GM15510 (cell line): ENCODE data around the gene FANCG.
A peak's percentile ranks its signal among the peaks of the same experiment; 100 is the strongest.

Experiments
- POLR2A ChIP-seq: IDR thresholded peaks from 3 replicates; pipeline ENCODE4 v1.6.1; 2011; ENCODE audit warnings: borderline replicate concordance; ENCODE audit not compliant: insufficient read length; ENCODE audit errors: extremely low read depth

FANCG gene

DNA sequence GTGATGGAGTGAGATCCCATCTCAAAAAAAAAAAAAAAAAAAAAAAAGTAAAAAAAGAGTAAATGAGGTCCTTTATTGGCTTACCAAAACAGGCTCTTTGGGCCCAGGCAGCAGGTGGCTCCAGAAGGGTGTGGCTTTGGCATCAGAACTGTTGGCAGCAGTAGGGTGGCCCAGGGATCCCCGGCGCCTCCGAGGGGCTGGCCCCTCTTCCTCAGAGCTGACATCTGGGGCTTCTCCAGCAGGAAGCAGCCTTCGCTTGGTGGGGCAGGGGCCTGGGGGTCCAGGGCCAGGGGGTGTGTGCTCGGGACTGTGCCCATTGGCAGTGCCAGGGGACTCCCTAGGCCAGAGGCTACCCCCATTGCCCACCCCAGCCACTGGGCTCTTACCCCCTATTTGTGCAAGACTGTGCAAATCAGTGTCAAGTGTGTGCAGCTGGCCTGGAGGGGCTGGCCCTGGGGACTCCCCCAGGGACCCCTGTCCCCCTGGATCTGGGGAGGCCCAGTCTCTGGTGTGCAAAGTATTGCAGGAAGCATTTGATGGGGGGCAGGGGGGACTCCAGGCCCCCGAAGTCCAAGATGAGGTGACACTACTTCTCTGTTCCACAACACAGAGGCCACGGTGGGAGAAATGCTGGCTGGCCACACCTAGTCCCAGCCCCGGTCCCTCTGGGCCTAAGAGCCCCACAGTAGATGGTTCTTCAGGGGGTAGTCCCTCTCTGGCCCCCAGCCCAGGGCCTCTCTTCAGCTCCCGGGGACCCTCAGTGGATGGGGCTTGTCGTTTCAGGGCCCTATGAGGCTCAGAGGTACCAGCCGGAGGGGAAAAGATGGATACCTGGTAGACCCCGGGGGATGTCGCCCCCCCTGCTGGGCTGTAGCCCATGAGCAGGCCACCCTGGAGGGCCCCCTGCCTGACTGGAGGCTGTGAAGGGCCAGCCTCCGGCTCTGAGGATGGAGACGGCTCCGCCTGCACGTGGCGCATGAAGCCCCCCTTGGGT, 27.9 kb upstream of the FANCG start:
- no peak for TF ChIP-seq POLR2A

DNA sequence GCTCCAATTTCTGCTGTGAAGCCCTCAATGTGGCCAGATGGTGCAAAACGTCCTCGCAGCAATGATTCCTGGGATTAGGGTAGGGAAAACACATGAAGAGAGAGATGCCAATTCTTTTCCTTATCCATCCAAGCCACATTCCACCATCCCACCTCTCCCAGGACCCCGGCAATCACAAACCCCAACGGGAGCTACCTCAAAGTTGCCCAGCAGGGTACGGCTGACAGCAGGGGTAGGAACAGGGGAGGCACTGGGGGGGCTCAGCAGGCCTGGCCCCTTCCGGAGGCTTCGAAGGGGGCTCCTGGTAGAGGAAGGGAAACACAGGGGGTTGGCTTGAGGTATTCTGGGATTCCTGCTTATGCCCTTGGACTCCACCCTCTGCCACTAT, 26.6 kb upstream of the FANCG start:
- no peak for TF ChIP-seq POLR2A

DNA sequence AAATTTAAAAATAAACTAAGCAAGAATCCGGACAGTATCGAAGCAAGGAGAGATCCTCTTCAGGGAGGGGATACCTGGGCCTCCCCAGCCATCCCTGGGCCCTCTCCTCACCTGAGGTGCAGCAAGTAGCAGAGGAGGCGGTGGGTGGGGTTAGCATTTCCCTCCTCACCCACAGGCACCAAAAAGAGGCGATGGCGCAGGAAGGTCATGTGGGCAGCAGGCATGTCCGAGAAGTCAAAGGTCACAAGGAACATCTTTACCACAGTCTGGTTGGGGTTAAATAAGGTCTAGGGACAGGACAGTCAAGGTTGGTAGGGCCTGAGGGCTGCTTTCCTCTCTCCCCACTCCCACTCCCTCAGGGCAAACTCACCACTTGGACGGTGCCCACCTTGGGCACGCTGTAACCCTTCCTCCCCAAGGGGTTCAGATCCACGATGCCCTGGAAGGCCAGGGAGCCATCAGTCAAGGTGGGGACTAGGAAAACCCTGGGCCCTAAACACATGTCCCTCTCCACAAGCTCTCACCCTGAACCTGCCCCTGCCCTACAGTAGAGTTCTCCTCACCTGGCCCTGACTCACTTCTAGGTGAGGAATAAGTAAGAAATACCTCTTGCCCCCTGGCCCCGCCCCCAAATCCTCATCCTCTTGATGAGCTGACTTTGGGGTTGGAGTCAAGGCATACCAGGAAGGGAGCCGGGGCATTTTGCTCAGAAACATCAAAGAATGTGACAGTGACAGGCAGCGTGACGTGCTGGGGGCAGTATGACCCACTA, 26.0 kb upstream of the FANCG start:
- TF ChIP-seq POLR2A: no peak

DNA sequence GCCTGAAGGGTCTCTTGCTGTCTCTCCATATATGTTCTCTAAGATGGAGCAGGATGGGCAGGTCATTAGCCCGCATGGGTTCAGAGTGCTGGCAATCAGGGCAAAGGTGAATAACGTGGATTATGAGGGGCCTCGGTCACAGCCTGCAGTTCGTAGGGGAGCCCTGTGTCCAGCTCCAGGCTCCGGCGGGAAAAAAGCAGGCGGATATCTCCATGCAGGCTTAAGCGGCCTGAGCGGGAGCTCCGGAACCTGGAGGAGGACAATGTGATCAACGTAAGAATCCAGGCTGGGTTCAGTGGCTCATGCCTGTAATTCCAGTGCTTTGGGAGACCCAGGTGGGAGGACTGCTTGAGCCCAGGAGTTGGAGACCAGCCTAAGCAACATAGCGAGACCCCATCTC, 25.4 kb upstream of the FANCG start:
- no peak for TF ChIP-seq POLR2A

DNA sequence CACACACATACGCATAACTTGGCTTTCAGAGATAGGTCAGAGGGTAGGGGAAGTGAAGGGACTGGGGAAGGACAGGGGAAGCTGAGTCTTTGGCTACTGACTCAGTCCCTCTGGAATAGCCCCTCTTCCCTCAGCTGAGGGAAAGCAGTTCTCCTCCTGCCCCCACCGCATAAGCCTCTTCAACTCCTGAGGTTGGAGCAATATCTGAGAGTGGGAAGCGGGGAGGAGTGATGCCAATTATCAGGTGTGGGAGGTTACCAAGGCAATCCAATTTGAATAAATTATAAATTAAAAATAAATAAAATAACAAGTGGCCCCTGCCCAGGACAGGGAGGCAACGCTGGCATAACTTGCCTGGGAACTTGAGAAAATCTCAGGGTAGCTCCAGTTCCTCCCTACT, 24.8 kb upstream of the FANCG start:
- no peak for TF ChIP-seq POLR2A

DNA sequence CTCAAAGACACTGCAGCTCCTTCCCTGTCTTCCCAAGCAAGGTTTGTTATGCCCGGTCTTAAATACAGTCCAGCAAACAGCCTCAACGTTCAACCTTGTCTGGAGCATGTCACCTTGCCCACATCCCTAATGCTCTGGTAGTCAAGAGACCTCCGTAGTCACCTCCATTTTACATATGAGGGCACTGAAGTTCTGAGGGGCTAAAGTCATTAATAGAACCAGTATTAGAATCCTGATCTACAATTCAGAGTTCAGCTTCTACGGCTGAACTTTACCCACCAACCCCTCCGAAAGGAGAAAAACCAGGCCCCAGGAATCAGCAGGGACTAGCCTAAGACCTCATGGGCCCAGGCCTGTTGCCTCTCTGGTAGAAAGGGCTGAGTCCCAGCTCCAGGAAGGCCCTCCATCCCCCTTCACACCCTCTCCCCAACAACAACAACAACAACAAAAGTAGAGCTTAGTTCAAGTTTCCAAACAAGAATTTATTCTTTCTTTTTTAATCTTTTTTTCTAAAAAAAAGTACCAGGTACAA, 24.0 kb upstream of the FANCG start:
- no peak for TF ChIP-seq POLR2A

DNA sequence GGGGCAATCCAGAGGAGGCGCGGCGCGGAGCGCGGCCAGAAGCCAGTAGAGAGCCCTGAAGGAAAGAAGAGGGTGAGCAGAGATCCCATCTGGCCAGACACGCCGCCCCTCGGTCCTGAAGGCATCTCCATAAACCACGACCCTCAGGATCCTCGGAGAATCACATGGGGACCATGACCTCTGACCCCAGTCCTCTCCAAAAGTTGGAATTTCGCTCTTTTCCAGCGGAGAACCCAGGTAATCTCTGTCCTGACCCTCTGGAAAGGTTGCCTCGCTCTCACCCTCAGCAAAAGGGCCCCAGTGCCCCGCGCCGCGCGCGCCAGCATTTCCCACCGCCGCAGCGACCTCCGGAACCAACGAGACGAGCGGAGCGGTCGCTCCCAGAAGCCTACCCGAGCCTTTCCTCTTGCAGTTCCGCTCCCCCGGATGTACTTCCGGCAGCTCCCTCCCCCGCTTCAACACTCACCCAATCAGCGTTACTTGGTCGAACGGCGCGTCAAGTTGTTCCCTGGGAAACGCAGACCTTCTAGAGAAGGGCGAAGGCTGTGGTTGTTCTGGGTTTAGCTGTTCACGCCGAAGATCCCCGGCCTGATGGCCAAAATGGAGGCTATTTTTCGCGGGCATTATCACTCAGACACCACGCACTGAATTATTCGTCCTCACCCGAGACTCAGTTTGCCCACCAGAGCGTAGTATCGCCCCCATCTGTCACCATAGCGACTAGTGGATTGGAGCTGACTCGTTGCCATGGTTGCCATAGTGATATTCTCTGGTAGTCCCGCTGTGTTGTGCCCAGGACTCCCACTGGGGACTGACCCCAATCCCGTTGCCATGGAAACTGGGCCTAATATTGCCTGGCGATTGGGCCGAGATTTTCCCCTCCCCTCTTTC, 23.3 kb upstream of the FANCG start, which contains the start of gene STOML2:
Gene STOML2, minus strand, starts transcription at position 363 of the 891 bp plus-strand sequence. Its CDS starts 37 bp downstream, at position 326.
- peak; percentile 80 for TF ChIP-seq POLR2A

DNA sequence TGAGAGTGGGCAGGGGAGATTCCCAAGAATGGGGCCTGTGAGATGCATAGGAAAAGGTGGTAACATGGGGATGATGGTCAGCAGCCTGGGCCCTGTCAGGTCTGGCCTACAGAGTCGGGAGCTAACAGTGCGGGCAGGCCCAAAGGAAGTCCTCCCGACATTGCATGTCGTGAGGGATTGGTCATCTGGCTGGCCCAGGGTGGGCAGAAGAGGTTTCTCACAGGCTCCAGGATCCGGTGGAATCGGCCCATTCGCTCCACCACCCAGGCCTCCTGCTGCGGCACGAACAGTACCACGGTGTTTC, 22.7 kb upstream of the FANCG start:
- no peak for TF ChIP-seq POLR2A

DNA sequence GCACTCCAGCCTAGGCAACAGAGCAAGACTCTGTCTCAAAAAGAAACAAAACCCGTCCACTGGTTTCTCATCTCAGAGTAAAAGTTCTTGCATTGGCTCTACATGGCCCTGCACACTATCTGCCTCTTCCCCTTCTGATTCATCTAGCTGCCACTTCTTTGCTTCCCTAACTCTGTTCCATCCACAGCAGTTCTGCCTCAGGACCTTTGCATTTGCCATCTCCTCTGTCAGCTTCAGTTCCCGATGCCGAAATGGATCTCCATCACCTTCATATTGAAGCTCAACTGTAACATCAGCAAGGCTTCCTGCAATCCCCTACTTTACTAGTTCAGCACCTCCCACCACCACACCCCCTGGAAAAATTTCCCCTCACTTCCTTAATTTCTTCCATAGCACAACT, 17.8 kb upstream of the FANCG start:
- no peak for TF ChIP-seq POLR2A

DNA sequence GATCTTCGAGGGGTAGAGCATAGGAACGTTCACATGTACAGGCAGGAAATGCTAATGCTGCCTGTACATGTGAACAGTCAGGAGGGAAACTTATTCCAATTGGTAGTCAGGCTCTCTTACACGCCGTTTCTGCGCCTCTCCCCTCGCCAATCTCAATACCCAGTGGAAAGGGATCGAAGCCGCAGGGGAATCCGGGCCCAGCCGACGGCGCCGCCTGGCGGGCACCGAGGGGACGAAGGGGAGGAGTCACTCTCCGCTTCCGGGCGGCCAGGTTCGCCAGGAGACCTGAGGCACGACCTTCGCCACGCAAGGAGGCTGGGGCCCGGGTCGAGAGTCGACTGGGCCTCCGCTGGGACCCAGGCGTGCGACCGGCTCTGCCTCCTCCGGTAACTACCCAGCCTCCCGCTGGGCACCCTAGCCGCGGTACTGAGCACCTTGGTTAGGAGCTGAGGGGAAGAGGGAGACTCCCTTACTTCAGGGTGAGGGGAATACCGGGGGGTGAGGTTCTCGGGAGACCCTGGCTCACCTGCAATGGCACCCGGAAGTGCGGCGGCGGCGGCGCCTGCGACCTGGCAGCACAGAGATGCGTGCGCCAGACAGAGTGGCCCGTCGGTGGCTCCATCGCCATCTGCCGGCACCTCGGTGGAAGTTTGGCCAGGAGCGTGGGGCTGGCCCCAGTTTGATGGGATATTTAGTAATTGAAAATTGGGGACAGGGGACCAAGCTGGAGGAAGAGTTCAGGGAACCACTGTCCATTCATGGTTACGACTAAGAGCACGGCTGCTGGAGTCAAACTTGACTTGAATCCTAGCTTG, 16.5 kb upstream of the FANCG start, which contains the start of gene PIGO:
Gene PIGO, minus strand, starts transcription at position 557 of the 815 bp plus-strand sequence. CDS start 1,026 bp downstream, outside the sequence.
- TF ChIP-seq POLR2A: peak; percentile 71

DNA sequence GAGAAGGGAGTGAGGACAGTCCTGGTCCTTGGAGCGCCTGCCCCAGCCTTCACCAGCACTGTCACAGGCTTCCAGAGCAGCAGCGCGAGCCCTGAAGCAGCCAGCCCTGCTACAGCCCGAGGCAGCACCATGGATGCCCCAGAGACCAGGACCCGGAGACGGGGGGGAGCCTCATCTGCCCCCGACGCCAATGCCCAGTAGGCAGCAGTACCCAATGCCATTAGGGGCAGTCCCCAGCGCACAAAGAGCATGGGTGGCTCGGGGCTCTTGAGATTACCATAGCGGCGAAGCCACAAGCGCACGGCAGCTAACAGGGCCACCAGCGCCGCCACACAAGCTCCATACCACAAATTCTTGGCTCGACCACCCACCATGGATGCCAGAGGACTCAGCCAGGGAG, 11.8 kb upstream of the FANCG start:
- no peak for TF ChIP-seq POLR2A

DNA sequence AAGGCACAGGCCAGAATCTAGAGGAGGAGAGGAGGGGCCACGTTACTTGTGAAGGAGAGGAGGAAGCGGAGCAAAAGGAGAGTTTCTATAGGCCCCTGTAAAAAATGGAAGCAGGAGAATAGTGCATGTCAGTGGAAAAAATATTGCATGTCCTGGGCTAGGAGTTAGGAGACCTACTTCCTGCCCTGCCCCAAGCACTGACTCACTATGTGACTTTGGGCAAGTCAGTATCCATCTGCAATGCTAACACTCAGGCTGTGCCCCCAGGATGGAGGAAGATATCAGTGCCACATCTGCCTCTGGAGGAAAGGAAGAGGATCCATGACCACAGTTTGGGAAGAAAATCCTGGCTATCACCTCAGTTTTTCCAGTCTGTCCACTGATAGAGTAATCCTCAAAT, 9.7 kb upstream of the FANCG start:
- TF ChIP-seq POLR2A: no peak

DNA sequence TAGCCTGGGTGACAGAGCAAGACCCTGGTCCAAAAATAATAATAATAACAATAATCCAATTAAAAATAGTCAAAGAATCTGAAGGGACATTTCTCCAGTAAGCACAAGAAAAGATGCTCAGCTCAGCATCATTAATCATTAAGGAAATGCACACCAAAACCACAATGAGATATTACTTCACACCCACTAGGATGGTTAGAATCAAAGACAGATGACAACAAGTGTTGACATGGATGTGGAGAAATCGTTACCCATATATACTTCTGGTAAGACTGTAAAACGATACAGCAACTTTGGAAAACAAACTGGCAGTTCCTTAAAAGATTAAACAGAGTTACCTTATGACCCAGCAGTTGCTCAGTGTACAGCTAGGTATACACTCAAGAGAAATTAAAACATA, 5.3 kb upstream of the FANCG start:
- no peak for TF ChIP-seq POLR2A
